Activated effector memory CD4-positive, alpha-beta T cell treated with anti-CD3 and anti-CD28 coated beads, Interleukin-2, amount 50 U/mL, for 16 hours (primary cell): Measurements from ENCODE around the gene ELOB.
A peak's percentile ranks its signal among the peaks of the same experiment; 100 is the strongest.

Experiments
- DNase-seq: peaks from one replicate; pipeline ENCODE4 v3.0.0-alpha.2; 2020

The ELOB gene

DNA sequence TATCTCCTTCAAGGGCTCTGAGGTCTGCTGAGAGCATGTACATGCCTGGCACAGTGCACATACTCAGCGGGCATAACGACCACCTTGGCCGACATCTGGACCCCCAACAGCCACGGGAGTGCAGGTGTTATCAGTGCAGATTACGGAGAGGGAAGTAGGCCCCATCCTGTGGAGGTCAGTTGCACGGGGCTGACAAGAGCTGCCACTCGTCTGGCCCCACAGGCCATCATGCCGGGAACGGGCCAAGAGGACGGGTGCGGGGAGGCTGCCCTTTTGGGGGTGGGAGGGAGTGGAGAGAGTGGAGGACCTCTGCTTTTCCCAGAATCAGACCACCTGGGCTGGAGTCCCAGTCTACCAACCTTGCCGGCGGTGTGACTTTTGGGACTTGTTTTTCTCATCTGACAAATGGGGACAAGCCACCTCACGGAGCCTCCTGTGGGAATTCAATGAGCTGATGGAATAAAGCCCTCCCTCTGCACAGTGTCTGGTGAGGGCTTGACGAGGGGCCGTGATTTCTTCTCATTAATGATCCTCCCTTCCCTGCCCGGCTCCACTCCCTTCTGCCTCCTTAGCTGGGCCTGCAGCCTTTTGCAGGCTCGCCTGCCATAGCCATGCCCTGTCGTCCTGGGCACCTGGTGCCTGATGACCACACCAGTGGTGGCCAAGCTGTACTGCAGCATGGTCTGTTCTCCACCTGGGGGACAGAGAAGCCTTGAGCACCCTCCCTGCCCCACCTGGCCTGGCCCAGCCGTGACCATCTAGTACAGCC is 5.7 kb upstream of the ELOB start:
- peak; percentile 56 for DNase-seq

DNA sequence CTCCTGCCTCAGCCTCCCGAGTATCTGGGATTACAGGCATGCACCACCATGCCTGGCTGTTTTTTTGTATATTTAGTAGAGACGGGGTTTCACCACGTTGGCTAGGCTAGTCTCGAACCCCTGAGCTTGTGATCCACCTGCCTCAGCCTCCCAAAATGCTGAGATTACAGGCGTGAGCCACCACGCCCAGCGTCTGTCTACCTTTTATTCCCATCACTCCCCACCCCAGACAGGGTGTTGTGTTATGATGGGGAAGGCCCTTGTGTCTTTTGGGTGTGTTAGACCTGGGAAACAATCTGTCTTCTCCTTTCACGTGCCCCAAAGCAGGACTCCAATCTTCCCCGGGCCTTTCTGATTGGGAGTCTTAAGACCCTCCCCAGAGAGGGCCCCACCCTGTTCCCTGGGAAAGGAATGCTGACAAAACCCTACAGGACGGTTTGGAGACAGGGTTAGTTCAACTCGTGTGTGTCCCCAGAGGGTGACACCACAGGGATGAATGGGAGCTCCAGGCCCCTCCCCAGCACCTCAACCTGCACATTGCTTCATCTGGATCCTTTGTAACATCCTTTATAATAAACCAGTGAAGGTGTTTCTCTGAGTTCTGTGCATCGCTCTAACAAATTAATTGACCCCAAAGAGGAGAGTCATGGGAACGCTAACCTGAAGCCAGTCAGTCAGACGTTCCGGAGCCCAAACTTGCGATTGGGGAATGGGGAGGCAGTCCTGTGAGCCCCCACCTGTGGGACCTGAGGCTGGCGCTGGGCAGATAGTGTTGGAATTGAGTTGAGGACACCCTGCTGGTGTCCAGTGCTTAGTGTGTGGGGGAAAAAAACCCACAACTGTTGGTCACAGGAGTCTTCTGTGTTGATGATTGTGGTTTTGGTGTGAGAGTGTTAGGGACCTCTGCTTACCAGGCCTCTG is 3.2 kb upstream of the ELOB start:
- peak; percentile 49 for DNase-seq

DNA sequence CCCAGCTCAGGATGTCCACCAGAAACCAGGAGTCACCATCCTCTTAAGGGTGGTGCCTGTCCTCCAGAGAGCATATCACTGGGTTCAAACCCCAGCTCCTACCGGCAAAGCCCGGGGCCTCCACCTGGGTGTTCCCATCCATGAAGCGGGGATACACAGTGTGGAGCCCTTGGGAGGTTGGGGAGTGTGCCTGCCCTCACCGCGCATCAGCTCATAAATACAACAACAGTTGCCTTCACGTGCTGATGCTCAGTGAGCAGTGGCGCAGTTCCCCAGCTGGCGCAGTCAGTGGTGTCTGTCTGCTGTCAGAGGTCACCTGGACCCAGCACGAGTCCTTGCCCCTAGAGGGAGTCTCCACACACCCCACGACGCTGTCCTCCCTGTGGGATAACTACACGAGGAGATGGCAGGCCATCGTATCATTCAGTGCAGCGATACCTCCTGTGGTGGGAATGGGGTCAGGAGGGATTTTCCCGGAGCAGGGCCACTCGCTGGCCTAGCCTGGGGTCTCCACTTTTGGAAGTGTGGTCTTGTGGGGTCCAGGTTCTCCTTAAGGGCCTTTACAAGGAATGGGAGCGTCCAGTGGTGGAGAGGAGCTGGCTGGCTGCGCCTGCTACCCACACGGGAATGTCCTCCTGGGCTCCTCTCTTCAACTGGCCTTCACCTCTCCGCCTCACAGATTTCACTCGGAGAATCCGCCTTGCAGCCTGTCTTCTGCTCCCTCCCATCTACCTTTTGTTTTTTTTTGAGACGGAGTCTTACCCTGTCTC is 2.3 kb upstream of the ELOB start:
- peak; percentile 61 for DNase-seq

DNA sequence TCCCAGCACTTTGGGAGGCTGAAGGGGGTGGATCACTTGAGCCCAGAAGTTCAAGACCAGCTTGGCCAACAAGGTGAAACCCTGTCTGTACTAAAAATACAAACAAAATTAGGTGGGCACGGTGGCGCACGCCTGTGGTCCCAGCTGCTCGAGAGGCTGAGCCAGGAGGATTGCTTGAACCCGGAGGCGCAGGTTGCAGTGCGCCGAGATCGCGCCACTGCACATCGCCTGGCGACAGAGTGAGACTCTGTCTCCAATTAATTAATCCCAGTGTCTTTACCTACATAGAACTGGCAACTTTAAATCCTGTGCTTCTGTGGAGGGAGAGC is 1.5 kb upstream of the ELOB start:
- no peak for DNase-seq

DNA sequence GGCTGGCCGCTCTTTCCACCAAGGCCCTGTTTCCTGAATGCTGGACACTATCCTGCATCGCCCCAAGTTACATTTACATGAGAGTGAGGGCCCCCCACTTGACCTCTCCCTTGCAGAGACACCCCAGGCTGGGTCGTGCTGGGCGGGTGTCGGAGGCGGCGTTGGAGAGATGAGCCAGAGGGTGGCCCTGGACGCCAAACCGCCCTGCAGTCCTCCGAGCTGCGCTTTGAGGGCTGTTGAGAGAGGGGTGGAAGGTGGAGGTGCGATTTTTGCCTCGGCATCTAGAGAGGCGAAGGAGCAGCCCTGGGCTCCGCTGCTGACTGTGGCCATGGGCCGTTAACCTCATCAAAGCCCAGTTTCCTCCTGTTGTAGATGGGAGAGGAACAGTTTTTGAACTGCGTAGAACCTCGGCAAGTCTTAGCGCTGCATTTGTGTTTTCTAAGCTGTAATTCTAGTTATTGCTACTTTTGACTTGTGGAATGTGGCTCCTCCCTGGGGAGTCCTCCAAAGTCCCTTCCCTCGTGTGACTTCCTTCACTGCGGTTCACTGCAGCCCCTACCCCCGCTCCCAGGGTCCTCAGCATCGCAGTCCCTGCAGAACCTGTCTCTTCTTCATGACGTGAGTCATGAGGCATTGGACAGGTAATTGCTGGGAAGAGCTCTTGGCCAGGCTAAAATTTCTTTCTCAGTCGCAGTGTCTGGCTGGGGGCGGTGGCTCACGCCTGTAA is 986 bp upstream of the ELOB start:
- DNase-seq: peak; percentile 77

DNA sequence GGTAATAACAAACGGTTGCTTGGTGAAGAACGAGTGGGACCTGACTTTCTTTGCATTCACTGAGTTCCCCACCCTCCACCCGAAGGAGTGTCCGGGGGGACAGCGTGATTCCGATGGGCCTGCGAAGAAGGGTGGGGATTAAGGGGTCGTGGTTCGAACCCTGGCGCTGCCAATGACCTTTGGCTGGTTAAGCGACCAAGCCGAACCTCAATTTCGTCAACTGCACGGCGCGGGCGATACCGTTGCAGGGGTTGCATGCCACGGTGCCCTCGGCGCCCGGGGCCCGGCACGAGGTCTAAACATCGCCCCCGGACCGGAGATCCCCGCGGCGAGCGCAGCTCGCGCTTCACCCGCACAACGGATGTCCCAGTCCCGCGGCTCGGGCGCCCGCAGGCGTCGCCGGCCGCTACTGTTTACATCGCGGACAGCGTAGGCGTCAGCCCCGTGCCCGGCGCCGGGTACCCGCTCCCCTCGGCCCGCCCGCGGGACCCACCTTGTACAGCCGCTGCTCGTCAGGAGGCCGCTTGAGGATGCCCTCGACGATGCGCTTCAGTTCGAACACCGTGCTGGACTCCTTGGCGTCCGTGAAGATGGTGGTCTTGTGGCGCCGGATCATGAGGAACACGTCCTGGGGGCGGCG is 460 bp downstream of the ELOB start:
- DNase-seq: peak; percentile 78

DNA sequence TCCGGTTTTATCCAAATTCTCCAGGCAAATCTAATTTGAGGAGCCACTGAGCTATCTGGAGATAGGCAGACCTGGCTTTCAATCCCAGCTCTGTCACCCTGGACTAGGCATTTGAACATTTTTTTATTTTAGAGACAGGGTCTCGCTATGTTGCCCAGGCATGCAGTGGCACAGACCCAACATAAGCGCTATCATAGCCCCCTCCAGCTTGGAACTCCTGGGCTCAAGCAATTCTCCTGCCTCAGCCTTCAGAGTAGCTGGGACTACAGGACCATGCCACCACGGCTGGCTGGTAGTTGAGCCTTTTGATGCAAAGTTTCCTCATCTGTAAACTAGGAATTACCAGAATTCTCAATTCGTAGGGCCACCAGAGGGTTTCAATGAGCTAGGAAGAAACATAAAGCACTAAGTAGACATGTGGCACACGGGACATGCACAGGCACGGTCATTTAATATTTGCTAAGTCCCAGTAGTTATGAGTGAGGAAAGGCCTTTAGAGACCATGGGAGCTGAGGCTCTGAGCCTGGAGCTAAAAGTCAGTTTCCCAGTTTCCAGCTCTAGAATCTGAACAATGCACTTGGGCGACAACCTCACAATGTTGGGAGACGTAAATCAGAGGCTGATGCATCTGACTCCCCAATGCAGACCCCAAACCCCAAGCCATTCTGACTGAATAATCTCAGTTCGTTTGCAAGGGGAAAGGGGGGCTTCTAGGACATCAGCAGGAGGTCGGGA is 1.1 kb downstream of the ELOB start:
- no peak for DNase-seq

DNA sequence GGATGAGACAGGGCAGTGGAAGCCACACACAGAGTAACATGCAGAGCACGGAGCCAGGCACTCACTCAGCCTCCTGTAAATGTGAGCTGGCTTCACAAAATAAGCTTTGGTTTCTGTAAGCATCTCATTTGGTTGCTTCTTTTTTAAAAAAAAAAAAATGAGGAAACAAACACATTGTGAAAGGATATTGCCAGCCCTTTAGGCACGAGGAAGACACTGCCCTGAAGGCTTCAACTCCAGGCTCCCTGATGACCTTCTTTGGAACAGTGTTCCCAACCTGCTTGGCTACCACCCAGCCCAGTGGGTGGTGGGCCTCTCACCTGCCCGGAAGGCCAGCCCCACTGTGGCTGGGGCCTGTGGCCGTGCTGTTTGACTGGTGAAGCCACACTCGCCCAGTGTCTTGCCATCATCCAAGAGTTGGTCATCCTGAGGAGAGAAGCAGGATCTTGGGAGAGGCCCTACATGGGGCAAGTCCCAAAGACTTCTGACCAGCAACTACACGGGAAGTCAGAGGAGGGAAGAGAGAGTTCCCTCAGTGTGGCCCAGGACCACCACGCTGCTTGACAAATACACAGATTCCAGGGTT is 1.9 kb downstream of the ELOB start:
- DNase-seq: no peak

DNA sequence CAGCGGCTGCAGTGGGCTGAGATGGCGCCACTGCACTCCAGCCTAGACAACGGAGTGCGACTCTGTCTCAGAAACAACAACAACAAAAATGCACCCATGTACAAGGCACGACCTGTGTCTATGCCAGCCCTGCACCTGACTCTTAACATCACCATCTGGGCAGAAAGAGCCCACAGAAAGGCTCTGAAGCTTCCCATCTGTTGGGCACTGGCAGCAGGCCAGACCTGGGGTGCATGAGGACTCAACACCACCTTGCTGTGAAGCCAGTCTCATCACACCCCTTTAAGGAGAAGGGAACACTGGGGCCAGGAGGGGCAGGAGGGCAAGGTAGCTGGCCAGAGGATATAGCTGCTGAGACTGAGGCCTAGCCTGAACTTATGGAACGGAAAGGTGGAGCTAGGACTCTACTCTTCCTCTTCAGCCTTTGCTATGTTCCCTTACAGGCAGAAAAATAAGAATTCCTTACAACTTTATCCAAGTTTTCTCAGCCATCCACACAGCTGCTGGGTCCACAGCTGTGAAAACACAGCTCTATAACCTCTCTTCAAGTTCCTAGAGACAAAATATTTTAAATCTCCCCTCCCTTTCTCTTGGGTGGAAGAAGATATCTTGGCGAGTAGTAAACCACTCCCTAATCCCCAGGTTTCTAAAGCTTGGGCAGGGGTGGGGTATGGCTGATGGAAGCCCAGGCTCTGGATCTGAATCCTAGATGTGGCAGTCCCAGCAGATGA is 2.8 kb downstream of the ELOB start:
- no peak for DNase-seq

DNA sequence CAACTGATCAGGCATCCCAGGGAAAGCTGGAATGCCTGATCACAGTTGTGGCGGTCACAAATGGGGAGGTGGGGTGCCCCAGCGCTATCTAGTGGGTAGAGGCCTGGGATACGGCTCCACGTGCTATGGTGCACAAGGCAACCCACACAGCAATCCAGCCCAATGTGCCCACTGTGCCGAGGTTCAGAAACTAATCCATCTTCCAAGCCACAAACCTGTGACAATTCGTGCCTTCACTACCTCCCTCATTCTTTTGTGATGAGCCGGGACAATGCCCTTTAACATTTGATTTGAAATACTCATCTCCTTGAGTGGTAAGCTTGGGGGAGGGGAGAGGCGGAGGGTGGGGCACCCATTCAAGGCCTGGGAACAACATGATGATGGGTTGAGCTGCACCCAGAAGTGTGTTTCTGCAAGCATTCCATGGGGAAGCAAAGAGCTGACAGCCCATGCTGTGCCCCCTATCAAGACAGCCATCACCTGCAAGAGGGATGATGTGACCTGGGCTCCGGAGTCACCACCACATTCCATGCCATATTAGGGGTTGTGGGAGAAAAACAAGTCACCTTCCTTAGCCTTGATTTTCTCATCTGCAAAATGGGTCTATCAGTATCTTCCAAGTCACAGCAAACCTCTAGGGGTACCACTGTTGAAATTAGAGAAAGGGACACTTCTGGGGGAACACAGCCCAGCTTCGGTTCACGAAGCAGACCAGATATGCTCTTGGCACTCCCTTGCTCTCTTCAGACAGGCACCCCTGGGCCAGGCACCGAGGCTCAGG is 3.7 kb downstream of the ELOB start:
- no peak for DNase-seq

DNA sequence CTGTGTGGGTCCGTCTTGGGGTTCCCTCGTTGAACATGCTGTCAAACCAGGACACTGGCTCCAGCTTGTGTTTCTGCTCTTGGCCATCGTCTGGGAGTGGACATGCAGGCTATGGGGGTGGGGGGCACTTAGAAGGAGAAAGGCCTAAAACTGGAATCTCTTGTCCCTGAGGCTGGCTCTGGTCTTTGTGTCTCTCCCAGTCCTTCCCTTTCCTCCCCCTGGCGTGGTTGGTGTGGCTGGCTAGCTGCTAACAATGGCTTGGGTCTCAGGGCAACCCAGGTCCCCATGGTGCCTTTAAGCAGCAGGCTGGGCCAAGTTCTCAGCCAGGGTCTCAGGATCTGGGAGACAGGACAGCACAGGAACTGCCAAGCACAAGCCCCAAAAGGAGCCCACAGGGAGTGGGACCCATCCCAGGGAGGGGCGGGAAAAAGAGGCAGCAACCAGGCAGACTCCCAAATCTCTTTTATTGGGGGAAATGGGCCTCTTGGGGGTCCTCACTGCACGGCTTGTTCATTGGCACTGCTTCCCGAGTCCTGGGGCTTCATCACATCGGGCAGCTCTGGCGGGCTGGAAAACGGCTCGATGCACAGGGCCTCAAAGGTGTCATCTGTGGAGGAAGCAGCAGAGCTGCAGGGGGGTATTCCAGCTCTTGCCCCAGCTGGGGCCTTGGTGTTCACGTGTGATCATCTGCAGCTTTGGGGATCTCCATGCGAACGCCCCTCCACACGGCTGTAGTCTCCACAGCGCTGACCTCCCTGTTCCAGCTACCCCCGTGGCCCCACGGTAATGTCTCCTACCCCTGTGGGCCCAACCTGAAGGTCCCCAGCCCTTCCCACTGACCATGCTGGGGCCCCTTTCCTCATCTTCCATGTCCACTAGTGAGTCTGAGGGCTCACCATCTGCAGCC is 5.3 kb downstream of the ELOB start:
- DNase-seq: no peak

DNA sequence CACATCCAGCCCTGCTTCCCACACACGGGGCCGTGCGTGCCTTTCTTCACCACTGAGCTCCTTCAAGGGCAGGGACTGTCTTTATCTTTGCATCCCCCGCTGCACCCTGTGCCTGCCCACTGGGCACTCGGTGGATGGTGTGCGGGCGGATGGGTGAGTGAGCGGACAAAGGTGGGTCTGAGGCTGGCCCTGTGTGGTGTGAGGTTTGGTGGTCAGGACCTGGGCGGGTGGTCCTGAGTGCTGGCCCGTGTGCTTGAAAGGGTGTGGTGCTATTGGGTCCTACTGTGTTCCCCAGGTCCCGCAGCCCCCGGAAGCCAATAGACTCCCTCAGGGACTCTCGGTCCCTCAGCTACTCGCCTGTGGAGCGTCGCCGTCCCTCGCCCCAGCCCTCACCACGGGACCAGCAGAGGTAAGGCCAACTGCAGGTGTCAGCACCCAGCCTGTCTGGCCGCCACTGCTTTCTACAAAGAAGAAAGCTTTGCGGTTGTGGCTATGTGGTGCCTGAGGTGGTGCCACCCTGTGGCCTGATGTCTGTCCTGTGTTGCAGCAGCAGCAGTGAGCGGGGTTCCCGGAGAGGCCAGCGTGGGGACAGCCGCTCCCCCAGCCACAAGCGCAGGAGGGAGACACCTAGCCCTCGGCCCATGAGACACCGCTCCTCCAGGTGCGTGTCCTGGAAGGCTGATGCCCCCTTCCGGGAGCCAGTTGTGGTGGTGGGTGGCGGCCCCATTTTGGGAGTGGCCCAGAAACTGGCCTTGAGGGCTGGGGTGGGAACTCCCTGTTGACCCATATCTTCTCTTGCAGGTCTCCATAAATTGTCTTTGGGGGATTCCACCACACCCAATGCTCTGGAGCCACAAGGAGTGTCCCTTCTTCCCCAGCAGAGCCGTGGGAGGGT is 6.8 kb downstream of the ELOB start:
- no peak for DNase-seq

DNA sequence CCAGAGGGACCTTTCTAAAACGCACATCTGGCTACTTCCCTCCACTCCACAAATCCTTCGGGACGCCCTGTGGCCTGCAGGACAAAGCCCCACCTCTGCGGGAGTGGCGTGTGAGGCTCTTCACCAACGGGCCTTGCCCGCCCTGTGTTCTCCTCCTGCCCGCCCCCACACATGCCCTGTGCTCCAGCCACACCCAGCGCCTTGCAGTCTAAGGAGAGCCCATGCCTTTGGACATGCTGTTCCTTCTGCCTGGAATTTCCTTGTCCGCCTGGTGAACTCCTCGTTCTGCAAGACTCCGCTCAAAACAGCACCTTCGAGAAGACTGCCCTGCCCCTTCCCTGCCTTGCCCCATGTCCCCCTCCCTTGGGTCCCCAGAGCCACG is 7.4 kb downstream of the ELOB start:
- DNase-seq: no peak

DNA sequence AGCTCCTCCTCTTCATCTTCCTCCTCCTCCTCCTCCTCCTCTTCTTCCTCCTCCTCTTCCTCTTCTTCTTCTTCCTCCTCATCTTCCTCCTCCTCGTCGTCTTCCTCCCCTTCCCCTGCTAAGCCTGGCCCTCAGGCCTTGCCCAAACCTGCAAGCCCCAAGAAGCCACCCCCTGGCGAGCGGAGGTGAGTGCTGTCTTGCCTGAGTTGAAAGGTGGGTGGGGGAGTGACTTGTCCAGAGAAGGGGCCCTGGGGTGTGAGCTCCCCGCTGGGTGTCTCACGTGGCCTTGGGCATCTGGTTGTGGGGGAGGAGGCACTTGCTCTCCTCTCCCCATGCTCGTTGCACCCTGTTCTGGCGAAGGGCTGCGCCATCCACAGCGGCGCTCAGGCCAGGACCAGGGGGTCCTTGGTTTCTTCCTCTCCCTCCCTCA is 8.0 kb downstream of the ELOB start:
- DNase-seq: no peak

DNA sequence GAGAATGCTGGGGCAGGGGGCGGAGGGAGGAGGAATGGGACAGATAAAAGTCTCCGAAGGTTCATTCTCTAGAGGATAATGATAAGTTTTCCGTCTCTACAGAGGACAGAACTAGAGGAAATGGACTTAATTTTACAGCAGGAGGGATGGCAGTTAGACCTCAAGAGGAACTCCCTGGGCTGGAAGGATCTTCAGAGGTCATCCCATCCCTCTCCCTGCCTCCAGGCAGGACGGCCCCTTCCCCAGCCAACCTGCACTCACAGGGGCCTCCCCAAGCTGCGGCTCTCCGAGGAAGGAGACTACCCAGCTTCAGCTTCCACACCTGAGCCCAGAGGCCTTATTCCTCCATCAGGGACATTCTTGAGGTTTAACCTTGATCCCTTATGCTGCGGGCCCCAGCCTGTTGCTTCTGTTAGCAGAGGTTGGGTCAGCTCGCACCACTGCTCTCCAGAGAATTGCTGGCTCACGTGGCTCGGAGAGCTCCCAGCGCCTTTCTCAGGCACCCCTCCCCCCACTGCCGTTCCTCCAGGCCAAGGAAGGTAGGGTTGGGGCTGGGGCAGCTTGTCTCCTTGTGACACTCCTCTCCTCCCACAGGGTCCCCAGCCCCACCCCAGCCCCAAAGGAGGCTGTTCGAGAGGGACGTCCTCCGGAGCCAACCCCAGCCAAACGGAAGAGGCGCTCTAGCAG is 8.5 kb downstream of the ELOB start:
- no peak for DNase-seq

DNA sequence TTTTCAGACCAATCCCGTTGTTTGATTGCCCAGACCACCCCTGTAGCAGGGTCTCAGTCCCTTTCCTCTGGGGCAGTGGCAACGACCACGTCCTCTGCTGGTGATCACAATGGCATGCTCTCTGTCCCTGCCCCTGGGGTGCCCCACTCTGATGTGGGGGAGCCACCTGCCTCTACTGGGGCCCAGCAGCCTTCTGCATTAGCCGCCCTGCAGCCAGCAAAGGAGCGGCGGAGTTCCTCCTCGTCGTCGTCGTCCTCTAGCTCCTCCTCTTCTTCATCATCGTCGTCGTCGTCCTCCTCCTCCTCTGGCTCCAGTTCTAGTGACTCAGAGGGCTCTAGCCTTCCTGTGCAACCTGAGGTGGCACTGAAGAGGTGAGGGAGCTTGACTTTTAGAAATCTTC is 9.2 kb downstream of the ELOB start:
- DNase-seq: no peak
